Activated naive CD4-positive, alpha-beta T cell (primary cell): ENCODE results near the gene TMPRSS7.

ENCODE experiments used
- DNase-seq, 4 experiments: peaks; one replicate each; lab custom pipeline; 2025; lab: John Stamatoyannopoulos, UW

Gene TMPRSS7

GRCh38 chr3:112072387-112073060, 38.0 kb downstream of the TMPRSS7 start:
- peak; percentile 4 to 68 (median 32) for DNase-seq

GRCh38 chr3:112074006-112074405, 39.5 kb downstream of the TMPRSS7 start:
- DNase-seq, result no peak

GRCh38 chr3:112074616-112075497, 40.3 kb downstream of the TMPRSS7 start:
- peak in 1 of 4 experiments; percentile 1 for DNase-seq

- no peak for DNase-seq
Observed at GRCh38 chr3:112078125-112079083, 43.9 kb downstream of the TMPRSS7 start.

- no peak for DNase-seq
Observed at GRCh38 chr3:112083239-112083638, 48.7 kb downstream of the TMPRSS7 start.

- DNase-seq, result no peak
Observed at GRCh38 chr3:112084980-112085705, 50.6 kb downstream of the TMPRSS7 start.

- DNase-seq, result no peak
Observed at GRCh38 chr3:112085735-112086075, 51.2 kb downstream of the TMPRSS7 start.

- peak; percentile 10 to 44 (median 13) for DNase-seq
Observed at GRCh38 chr3:112086076-112086854, 51.7 kb downstream of the TMPRSS7 start, which contains the start of gene C3orf52. C3orf52 (plus strand) TSS chr3:112086389; CDS start chr3:112086408, 19 bp downstream.

- DNase-seq, result no peak
Observed at GRCh38 chr3:112086875-112087524, 52.5 kb downstream of the TMPRSS7 start.

GRCh38 chr3:112087746-112088145, 53.2 kb downstream of the TMPRSS7 start:
- no peak for DNase-seq

- no peak for DNase-seq
Observed at GRCh38 chr3:112088944-112089343, 54.4 kb downstream of the TMPRSS7 start.

GRCh38 chr3:112089956-112090886, 55.7 kb downstream of the TMPRSS7 start:
- no peak for DNase-seq

GRCh38 chr3:112090887-112091586, 56.5 kb downstream of the TMPRSS7 start:
- no peak for DNase-seq

GRCh38 chr3:112092496-112093179, 58.1 kb downstream of the TMPRSS7 start:
- DNase-seq, result no peak

- DNase-seq, result no peak
Observed at GRCh38 chr3:112093180-112093522, 58.6 kb downstream of the TMPRSS7 start.

GRCh38 chr3:112095731-112096130, 61.2 kb downstream of the TMPRSS7 start:
- no peak for DNase-seq

- DNase-seq, result no peak
Observed at GRCh38 chr3:112096176-112096575, 61.6 kb downstream of the TMPRSS7 start.

GRCh38 chr3:112097378-112097777, 62.8 kb downstream of the TMPRSS7 start:
- DNase-seq, result no peak
